ENCODE results near the gene KRTAP5-5. TPM values are rescaled to one million over a fixed set of nuclear protein-coding genes. Genes with fewer than 3 reads are reported as not detected.

KRTAP5-5 gene
- total RNA-seq, 1 experiment from 2014 or later: not detected

DNA sequence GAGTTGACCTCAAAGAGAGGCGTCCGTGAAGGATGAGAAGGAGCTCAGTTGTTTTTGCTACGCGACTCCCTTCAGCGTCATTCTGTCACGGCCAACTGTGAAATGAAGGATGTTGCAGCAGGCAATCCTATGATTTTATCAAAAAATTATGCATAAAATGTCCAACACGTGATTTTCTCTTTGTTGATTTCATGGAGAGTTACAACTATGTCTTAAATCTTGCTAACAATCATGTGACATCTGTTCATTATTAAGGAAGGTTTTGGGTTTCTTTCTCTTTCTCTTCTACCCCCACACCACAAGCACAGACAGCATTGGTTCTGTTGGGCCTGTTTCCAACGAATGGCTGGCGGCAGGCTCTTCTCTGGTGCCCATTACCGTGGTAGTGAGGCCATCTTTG lies 11.3 kb upstream of the KRTAP5-5 start:
- 0 out of 7 replicates have a peak, but pooled peaks cover 0 to 7% (median 0%) of the 10 kb centered on the region in 3 experiments for H3K36me3 Mint-ChIP-seq (ENCODE audit: insufficient read depth in 1 of 3, low read depth in 3 of 3)
- H3K4me3 Mint-ChIP-seq: no peak overlapping the region
- H3K4ac ChIP-seq (ENCODE audit: low read depth, low read length): no peak overlapping the region
- no peak overlapping the region for H3K9ac ChIP-seq (ENCODE audit: extremely low read depth, insufficient read length, low read length)
- H3K56ac ChIP-seq (ENCODE audit: insufficient read length, low read depth, low read length): no peak overlapping the region
- no peak overlapping the region for H3K14ac ChIP-seq (ENCODE audit: insufficient read depth, low read length)
- no peak overlapping the region for H4K91ac ChIP-seq (ENCODE audit: insufficient read length, low read depth, low read length)
- H3K4me1 Mint-ChIP-seq: no peaks in the 10 kb centered on the region
- no peaks in the 10 kb centered on the region for H3K27me3 ChIP-seq (ENCODE audit: insufficient read depth, low read length)
- no peak overlapping the region for H2BK5ac ChIP-seq (ENCODE audit: insufficient read length, low read length)
- H3K23ac ChIP-seq (ENCODE audit: insufficient read length, low read depth, low read length): no peak overlapping the region
- H4K8ac ChIP-seq (replicated peaks; ENCODE audit: insufficient read length, low read depth, low read length): no peak overlapping the region
- peaks cover 8 to 12% of the 10 kb centered on the region in 2 experiments for H3K9me3 Mint-ChIP-seq
- no peaks in the 10 kb centered on the region for H3K79me2 ChIP-seq (ENCODE audit: insufficient read depth, low read length)
- H2AK5ac ChIP-seq (ENCODE audit: insufficient read length, low read length): no peak overlapping the region
- H3K27ac ChIP-seq (ENCODE audit: insufficient read length, low read depth, low read length): no peak overlapping the region
- no peak overlapping the region for H3K4me2 ChIP-seq (ENCODE audit: insufficient read depth, insufficient read length, low read length)
- no peaks in the 10 kb centered on the region for H3K9me3 ChIP-seq (ENCODE audit: control insufficient read depth, low read depth, low read length)
- no peak overlapping the region for H2BK15ac ChIP-seq (ENCODE audit: low read depth, low read length)
- no peak overlapping the region for H2AFZ ChIP-seq (ENCODE audit: low read length)
- H3K23me2 ChIP-seq (ENCODE audit: insufficient read length, low read depth, low read length, poor library complexity, severe bottlenecking): no peaks in the 10 kb centered on the region
- H4K5ac ChIP-seq (ENCODE audit: insufficient read length, low read depth, low read length): no peak overlapping the region
- no peak overlapping the region for H2BK20ac ChIP-seq (ENCODE audit: low read depth, low read length, poor library complexity, severe bottlenecking)
- H3K4me1 ChIP-seq (ENCODE audit: insufficient read depth, low read length): no peaks in the 10 kb centered on the region
- no peak overlapping the region for H2BK12ac ChIP-seq (ENCODE audit: insufficient read length, low read depth, low read length)
- H3K27ac Mint-ChIP-seq: no peak overlapping the region
- no peak overlapping the region for H3T11ph ChIP-seq (ENCODE audit: low read length)
- H3K18ac ChIP-seq (ENCODE audit: insufficient read length, low read depth, low read length): no peak overlapping the region
- DNase-seq: no peak
- H4K20me1 ChIP-seq (ENCODE audit: control insufficient read depth, insufficient read depth, insufficient read length): no peaks in the 10 kb centered on the region
- no peaks in the 10 kb centered on the region for H3K79me1 ChIP-seq (ENCODE audit: insufficient read depth, low read depth, low read length, poor library complexity, severe bottlenecking)
- no CpG with 5 or more reads among the region's 10 CpGs for WGBS (ENCODE audit: extremely low coverage, insufficient read length, low lambda C conversion rate)
- no peak overlapping the region for H2BK120ac ChIP-seq (ENCODE audit: low read depth, low read length, poor library complexity, severe bottlenecking)
- TF ChIP-seq, protein P1, sequence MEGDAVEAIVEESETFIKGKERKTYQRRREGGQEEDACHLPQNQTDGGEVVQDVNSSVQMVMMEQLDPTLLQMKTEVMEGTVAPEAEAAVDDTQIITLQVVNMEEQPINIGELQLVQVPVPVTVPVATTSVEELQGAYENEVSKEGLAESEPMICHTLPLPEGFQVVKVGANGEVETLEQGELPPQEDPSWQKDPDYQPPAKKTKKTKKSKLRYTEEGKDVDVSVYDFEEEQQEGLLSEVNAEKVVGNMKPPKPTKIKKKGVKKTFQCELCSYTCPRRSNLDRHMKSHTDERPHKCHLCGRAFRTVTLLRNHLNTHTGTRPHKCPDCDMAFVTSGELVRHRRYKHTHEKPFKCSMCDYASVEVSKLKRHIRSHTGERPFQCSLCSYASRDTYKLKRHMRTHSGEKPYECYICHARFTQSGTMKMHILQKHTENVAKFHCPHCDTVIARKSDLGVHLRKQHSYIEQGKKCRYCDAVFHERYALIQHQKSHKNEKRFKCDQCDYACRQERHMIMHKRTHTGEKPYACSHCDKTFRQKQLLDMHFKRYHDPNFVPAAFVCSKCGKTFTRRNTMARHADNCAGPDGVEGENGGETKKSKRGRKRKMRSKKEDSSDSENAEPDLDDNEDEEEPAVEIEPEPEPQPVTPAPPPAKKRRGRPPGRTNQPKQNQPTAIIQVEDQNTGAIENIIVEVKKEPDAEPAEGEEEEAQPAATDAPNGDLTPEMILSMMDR (conservative IDR thresholded peaks at IDR 0.05): no peak
- peaks cover 60% of the 10 kb centered on the region for H3K27me3 Mint-ChIP-seq (ENCODE audit: low read depth)
